Uterine smooth muscle cell (primary cell): Measurements from ENCODE around the gene PPA2. TPM values are rescaled to one million over a fixed set of nuclear protein-coding genes. Genes with fewer than 3 reads are reported as not detected.

ENCODE experiments used
- total RNA-seq: library from RNA; depleted of rRNA; stranded (reverse); fragments of >200 nt; gene quantifications from 2 replicates; pipeline ENCODE4 v1.2.3, GENCODE V29; 2014

PPA2 gene
- total RNA-seq = 84.0 and 107 TPM in 2 replicates

GRCh38 chr4:105473324-105474098 lies at the start of gene PPA2:
Gene PPA2, minus strand, starts transcription at chr4:105474062. Its CDS starts 12 bp downstream, at chr4:105474050.

Other genes starting within 250 kb of the PPA2 start
- not detected in 2 replicates for gene ARHGEF38, start 78.6 kb upstream of the PPA2 start, total RNA-seq
- gene INTS12, start 234.6 kb upstream of the PPA2 start, total RNA-seq = 22.6 and 23.6 TPM in 2 replicates
- 13.7 and 31.0 TPM in 2 replicates for gene GSTCD, start 234.7 kb upstream of the PPA2 start, total RNA-seq